DND-41 (cell line): ENCODE measurements around the gene NOXA1.

Experiments
- CTCF ChIP-seq: IDR thresholded peaks from 2 replicates; pipeline ENCODE4 v1.5.1; 2012; ENCODE audit warnings: borderline replicate concordance, low read length, moderate library complexity, mild to moderate bottlenecking; ENCODE audit not compliant: poor library complexity, severe bottlenecking; ENCODE audit errors: extremely low read depth
- EZH2 ChIP-seq: IDR thresholded peaks from 3 replicates; pipeline ENCODE4 v1.6.1; 2012; ENCODE audit warnings: borderline replicate concordance, low read depth, mild to moderate bottlenecking, moderate library complexity, low read length, inconsistent platforms; ENCODE audit not compliant: severe bottlenecking

GRCh38 chr9:137464291-137464999, 41.3 kb downstream of the NOXA1 start:
- TF ChIP-seq CTCF, result no peak
- TF ChIP-seq EZH2, result no peak
